Measurements from ENCODE around the gene OR2V2. TPM values are rescaled to one million over a fixed set of nuclear protein-coding genes. Genes with fewer than 3 reads are reported as not detected.

OR2V2 gene
- total and polyA plus RNA-seq, 4 donors, result not detected

- Histone ChIP-seq H3K27me3 (ENCODE audit: control insufficient read depth in 3 of 3, insufficient read depth in 3 of 3, low read length in 2 of 3) (peaks cover 0 to 55% (median 41%) of the 10 kb centered on the region in 3 donors), H3K4me1 (ENCODE audit: control insufficient read depth in 5 of 5, insufficient read depth in 5 of 5, low read length in 5 of 5) (peaks cover 0 to 6% (median 0%) of the 10 kb centered on the region in 5 donors), H3K27ac (ENCODE audit: low read depth in 1 of 2, low read length in 1 of 2) (no peak overlapping the region), H3K4me3 (no peak overlapping the region), H3K36me3 (ENCODE audit: control insufficient read depth in 4 of 4, insufficient read depth in 4 of 4, low read length in 4 of 4) (no peaks in the 10 kb centered on the region), H3K9me3 (ENCODE audit: control insufficient read depth in 4 of 4, insufficient read depth in 3 of 4, low read length in 3 of 4) (peaks cover 0 to 13% (median 0%) of the 10 kb centered on the region in 4 donors), H3K9ac (ENCODE audit: insufficient read depth in 1 of 2, low read length in 2 of 2) (no peak overlapping the region)
- no peak for TF ChIP-seq CTCF (IDR thresholded peaks at IDR 0.05; ENCODE audit: control extremely low read depth, extremely low read depth)
- ATAC-seq (ENCODE audit: insufficient read depth, low FRiP score), result no peak
- no peak for DNase-seq
- 92 to 96% methylated on average over 8 of the region's 8 CpGs for WGBS, 2 donors
These were observed 28.3 kb upstream of the OR2V2 start for GRCh38 chr5:181119105-181119504.

GRCh38 chr5:181120306-181120705, 27.1 kb upstream of the OR2V2 start:
- peaks cover 0 to 43% (median 30%) of the 10 kb centered on the region in 3 donors for H3K27me3 ChIP-seq (ENCODE audit: control insufficient read depth in 3 of 3, insufficient read depth in 3 of 3, low read length in 2 of 3)
- no peaks in the 10 kb centered on the region for H3K36me3 ChIP-seq (ENCODE audit: control insufficient read depth in 4 of 4, insufficient read depth in 4 of 4, low read length in 4 of 4)
- WGBS, 2 donors, result 91 to 94% methylated on average over 4 of the region's 4 CpGs
- ATAC-seq (ENCODE audit: insufficient read depth, low FRiP score) (no peak), DNase-seq (no peak)
- TF ChIP-seq CTCF (IDR thresholded peaks at IDR 0.05; ENCODE audit: control extremely low read depth, extremely low read depth), result no peak
- no peak overlapping the region for H3K9ac ChIP-seq (ENCODE audit: insufficient read depth in 1 of 2, low read length in 2 of 2)
- H3K4me3 ChIP-seq, result no peak overlapping the region
- peaks cover 0 to 3% (median 0%) of the 10 kb centered on the region in 5 donors for H3K4me1 ChIP-seq (ENCODE audit: control insufficient read depth in 5 of 5, insufficient read depth in 5 of 5, low read length in 5 of 5)
- no peak overlapping the region for H3K27ac ChIP-seq (ENCODE audit: low read depth in 1 of 2, low read length in 1 of 2)
- peaks cover 0 to 4% (median 0%) of the 10 kb centered on the region in 4 donors for H3K9me3 ChIP-seq (ENCODE audit: control insufficient read depth in 4 of 4, insufficient read depth in 3 of 4, low read length in 3 of 4)

- ATAC-seq (ENCODE audit: insufficient read depth, low FRiP score) (no peak), DNase-seq (no peak)
- Histone ChIP-seq H3K36me3 (ENCODE audit: control insufficient read depth in 4 of 4, insufficient read depth in 4 of 4, low read length in 4 of 4) (no peaks in the 10 kb centered on the region), H3K9me3 (ENCODE audit: control insufficient read depth in 4 of 4, insufficient read depth in 3 of 4, low read length in 3 of 4) (peaks cover 0 to 4% (median 0%) of the 10 kb centered on the region in 4 donors), H3K4me1 (ENCODE audit: control insufficient read depth in 5 of 5, insufficient read depth in 5 of 5, low read length in 5 of 5) (peaks cover 0 to 3% (median 0%) of the 10 kb centered on the region in 5 donors), H3K4me3 (no peak overlapping the region), H3K27ac (ENCODE audit: low read depth in 1 of 2, low read length in 1 of 2) (no peak overlapping the region), H3K27me3 (ENCODE audit: control insufficient read depth in 3 of 3, insufficient read depth in 3 of 3, low read length in 2 of 3) (peaks cover 0 to 39% (median 25%) of the 10 kb centered on the region in 3 donors), H3K9ac (ENCODE audit: insufficient read depth in 1 of 2, low read length in 2 of 2) (no peak overlapping the region)
- no peak for TF ChIP-seq CTCF (IDR thresholded peaks at IDR 0.05; ENCODE audit: control extremely low read depth, extremely low read depth)
- 88 to 89% methylated on average over 5 of the region's 5 CpGs for WGBS, 2 donors
These were observed 26.6 kb upstream of the OR2V2 start for GRCh38 chr5:181120761-181121160.

All from lung (tissue), 12 donors.